CD4-positive, alpha-beta T cell (primary cell): ENCODE data around the gene TENT5C. TPM values are rescaled to one million over a fixed set of nuclear protein-coding genes. Genes with fewer than 3 reads are reported as not detected.

ENCODE experiments used
- ATAC-seq: fragments of 200-7000 bp; cut with Tn5 transposase; one replicate; pipeline ENCODE4 v1.10.0; 2022; ENCODE audit warnings: mild to moderate bottlenecking; ENCODE audit not compliant: poor library complexity
- CTCF ChIA-PET: fragments of 350-600 bp; sonication (Branson Sonifier 250); formaldehyde crosslinking; loops from one replicate; lab custom pipeline; 2021; ENCODE audit warnings: antibody characterized with exemption, inconsistent platforms; lab: Charles Lee
- POLR2A ChIA-PET: fragments of 350-600 bp; sonication (Branson Sonifier 250); formaldehyde crosslinking; loops from one replicate; lab custom pipeline; 2021; ENCODE audit warnings: antibody characterized with exemption, inconsistent platforms; lab: Charles Lee
- DNase-seq, 14 experiments: peaks; one replicate each; pipeline ENCODE4 v3.0.0-alpha.2; 2013 to 2020; ENCODE audit warnings: mixed read lengths in 2 of 14
- H3K27ac ChIP-seq, 2 donors: one replicate each; pipeline versions ENCODE4 v1.5.1 to v1.7.0; 2013; ENCODE audit warnings: low read length in 2 of 2, low read depth in 1 of 2, mild to moderate bottlenecking in 1 of 2
- H3K27me3 ChIP-seq, 2 experiments: 1 replicate in 1 of 2; 2 replicates in 1 of 2; pipeline versions ENCODE4 v1.6.1 to v1.7.0; 2013; ENCODE audit warnings: low read length in 2 of 2, control low read depth in 1 of 2, mild to moderate bottlenecking in 1 of 2, moderate library complexity in 1 of 2; ENCODE audit not compliant: insufficient read depth in 2 of 2, control insufficient read depth in 1 of 2
- H3K36me3 ChIP-seq: one replicate; pipeline ENCODE4 v1.6.1; 2013; ENCODE audit warnings: low read length, control low read depth; ENCODE audit not compliant: insufficient read depth
- H3K4me1 ChIP-seq: one replicate; pipeline ENCODE4 v1.6.1; 2013; ENCODE audit warnings: low read length, control low read depth; ENCODE audit not compliant: insufficient read depth
- H3K4me3 ChIP-seq: one replicate; pipeline ENCODE4 v1.5.1; 2013; ENCODE audit warnings: mild to moderate bottlenecking, low read length, moderate library complexity
- H3K9me3 ChIP-seq, 2 experiments: 1 replicate in 1 of 2; 2 replicates in 1 of 2; pipeline versions ENCODE4 v1.6.1 to v1.7.0; 2013; ENCODE audit warnings: low read length in 2 of 2, mild to moderate bottlenecking in 2 of 2, control low read depth in 1 of 2, moderate library complexity in 1 of 2; ENCODE audit not compliant: control insufficient read depth in 1 of 2, insufficient read depth in 1 of 2
- H3K27ac Mint-ChIP-seq: one replicate; pipeline ENCODE4 v1.8.0; 2020; ENCODE audit warnings: mixed read lengths
- H3K27me3 Mint-ChIP-seq: one replicate; pipeline ENCODE4 v1.8.0; 2021; ENCODE audit warnings: mixed read lengths
- H3K36me3 Mint-ChIP-seq: one replicate; pipeline ENCODE4 v1.8.0; 2021; ENCODE audit warnings: low read depth, mixed read lengths
- H3K4me1 Mint-ChIP-seq: one replicate; pipeline ENCODE4 v1.8.0; 2021; ENCODE audit warnings: low read depth, mixed read lengths
- H3K4me3 Mint-ChIP-seq: one replicate; pipeline ENCODE4 v1.8.0; 2020; ENCODE audit warnings: mild to moderate bottlenecking, mixed read lengths
- H3K9me3 Mint-ChIP-seq: one replicate; pipeline ENCODE4 v1.8.0; 2020; ENCODE audit warnings: mixed read lengths
- intact Hi-C, 2 experiments: fragments of 100-400 bp; cut with DNase I in 1 of 2; cut with micrococcal nuclease in 1 of 2; formaldehyde crosslinking; loops; one replicate each; pipeline versions ENCODE4 v1.15.1 to v1.9.0; 2023 to 2025; cut with DNase I, micrococcal nuclease
- total RNA-seq, 174 experiments: library from RNA in 2 of 174; stranded (reverse) in 2 of 174; gene quantifications; one replicate each; pipeline ENCODE4 v1.2.3 and lab custom pipeline; 2021 to 2026
- TF ChIP-seq, protein P1 (sequence below): fragments of 200-600 bp; IDR thresholded peaks from one replicate; pipeline ENCODE4 v1.8.0; 2022; ENCODE audit warnings: antibody characterized with exemption, mild to moderate bottlenecking

Gene TENT5C
- total RNA-seq, 2 experiments from 2014 or later: 122 to 123 TPM

DNA sequence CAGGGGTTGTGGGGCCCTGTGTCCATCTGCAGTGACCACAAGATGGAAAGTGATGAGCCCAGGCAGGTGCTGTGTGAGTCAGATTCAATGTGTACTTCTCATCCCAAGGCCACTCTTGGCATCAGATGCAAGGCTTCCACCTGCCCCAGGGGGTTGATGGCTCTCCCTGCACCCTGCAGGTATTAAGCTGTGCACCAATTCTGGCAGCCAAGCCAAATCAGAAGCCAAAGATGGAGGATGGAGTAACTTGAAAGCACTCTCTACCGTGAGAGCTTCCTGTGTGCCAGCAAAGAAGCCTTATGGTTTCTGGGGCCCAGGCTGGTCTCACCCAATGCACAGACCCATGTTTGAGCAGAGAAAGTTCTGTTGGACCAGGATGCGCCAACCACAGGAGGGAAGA, 44.3 kb upstream of the TENT5C start:
- no peak overlapping the region for H3K27ac Mint-ChIP-seq
- peaks cover 0 to 8% of the 10 kb centered on the region in 2 experiments for H3K9me3 ChIP-seq
- H3K4me1 ChIP-seq: no peaks in the 10 kb centered on the region
- H3K9me3 Mint-ChIP-seq: peaks cover 6% of the 10 kb centered on the region
- H3K27me3 ChIP-seq: no peaks in the 10 kb centered on the region
- intact Hi-C loops: no loop called here
- TF ChIP-seq, protein P1, sequence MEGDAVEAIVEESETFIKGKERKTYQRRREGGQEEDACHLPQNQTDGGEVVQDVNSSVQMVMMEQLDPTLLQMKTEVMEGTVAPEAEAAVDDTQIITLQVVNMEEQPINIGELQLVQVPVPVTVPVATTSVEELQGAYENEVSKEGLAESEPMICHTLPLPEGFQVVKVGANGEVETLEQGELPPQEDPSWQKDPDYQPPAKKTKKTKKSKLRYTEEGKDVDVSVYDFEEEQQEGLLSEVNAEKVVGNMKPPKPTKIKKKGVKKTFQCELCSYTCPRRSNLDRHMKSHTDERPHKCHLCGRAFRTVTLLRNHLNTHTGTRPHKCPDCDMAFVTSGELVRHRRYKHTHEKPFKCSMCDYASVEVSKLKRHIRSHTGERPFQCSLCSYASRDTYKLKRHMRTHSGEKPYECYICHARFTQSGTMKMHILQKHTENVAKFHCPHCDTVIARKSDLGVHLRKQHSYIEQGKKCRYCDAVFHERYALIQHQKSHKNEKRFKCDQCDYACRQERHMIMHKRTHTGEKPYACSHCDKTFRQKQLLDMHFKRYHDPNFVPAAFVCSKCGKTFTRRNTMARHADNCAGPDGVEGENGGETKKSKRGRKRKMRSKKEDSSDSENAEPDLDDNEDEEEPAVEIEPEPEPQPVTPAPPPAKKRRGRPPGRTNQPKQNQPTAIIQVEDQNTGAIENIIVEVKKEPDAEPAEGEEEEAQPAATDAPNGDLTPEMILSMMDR: no peak
- ATAC-seq (no peak), DNase-seq (no peak)
- H3K4me3 Mint-ChIP-seq: no peak overlapping the region
- no peak overlapping the region for H3K4me3 ChIP-seq
- no peaks in the 10 kb centered on the region for H3K4me1 Mint-ChIP-seq
- H3K36me3 Mint-ChIP-seq: no peaks in the 10 kb centered on the region
- H3K27ac ChIP-seq: no peak overlapping the region
- H3K27me3 Mint-ChIP-seq: peaks cover 4% of the 10 kb centered on the region
- POLR2A ChIA-PET: no interaction called here
- CTCF ChIA-PET: no interaction called here
- H3K36me3 ChIP-seq: no peaks in the 10 kb centered on the region

GRCh38 chr1:117562581-117563491, 43.0 kb upstream of the TENT5C start:
- Histone ChIP-seq H3K4me3 (no peak overlapping the region), H3K36me3 (no peaks in the 10 kb centered on the region), H3K27ac (no peak overlapping the region), H3K4me1 (no peaks in the 10 kb centered on the region), H3K9me3 (peaks cover 0 to 8% of the 10 kb centered on the region in 2 experiments), H3K27me3 (no peaks in the 10 kb centered on the region)
- ATAC-seq (no peak), DNase-seq (no peak)
- Mint-ChIP-seq H3K4me1 (no peaks in the 10 kb centered on the region), H3K9me3 (peaks cover 6% of the 10 kb centered on the region), H3K27me3 (peaks cover 4% of the 10 kb centered on the region), H3K4me3 (no peak overlapping the region), H3K36me3 (no peaks in the 10 kb centered on the region), H3K27ac (no peak overlapping the region)
- TF ChIP-seq, protein P1: no peak
- intact Hi-C loops: no loop called here
- ChIA-PET CTCF (no interaction called here), POLR2A (no interaction called here)

DNA sequence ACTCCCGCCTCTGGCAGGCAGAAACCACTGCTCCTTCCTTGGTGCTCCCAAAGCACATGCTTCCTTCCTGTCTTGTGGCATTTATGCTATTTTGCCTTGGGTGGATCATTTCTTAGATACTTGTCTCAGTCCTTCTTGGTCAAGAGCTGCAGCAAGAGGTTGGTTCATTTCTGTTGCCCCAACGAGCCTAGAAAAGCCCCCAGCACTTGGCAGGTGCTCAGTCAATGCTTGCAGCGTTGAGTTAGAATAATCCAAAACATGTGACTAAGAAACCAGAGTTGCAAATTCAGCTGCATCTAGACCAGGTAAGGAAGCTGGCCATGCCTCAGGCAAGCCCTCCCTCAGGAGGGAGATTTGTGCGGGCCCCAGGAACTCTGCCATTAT, 42.4 kb upstream of the TENT5C start:
- no peaks in the 10 kb centered on the region for H3K4me1 ChIP-seq
- Mint-ChIP-seq H3K9me3 (peaks cover 6% of the 10 kb centered on the region), H3K36me3 (no peaks in the 10 kb centered on the region), H3K4me1 (no peaks in the 10 kb centered on the region), H3K27ac (no peak overlapping the region), H3K27me3 (peaks cover 4% of the 10 kb centered on the region), H3K4me3 (no peak overlapping the region)
- intact Hi-C loops: no loop called here
- H3K27me3 ChIP-seq: no peaks in the 10 kb centered on the region
- no peak for DNase-seq
- H3K9me3 ChIP-seq: peaks cover 0 to 6% of the 10 kb centered on the region in 2 experiments
- H3K27ac ChIP-seq: no peak overlapping the region
- ChIA-PET CTCF (no interaction called here), POLR2A (interaction anchor here (0.6 to 0.9 kb wide), 2 partner anchors 17 to 802 kb away, joined by 3 read pairs; no protein-coding TSS in a partner anchor)
- TF ChIP-seq, protein P1: no peak
- ATAC-seq: no peak
- no peak overlapping the region for H3K4me3 ChIP-seq
- H3K36me3 ChIP-seq: no peaks in the 10 kb centered on the region
